ENCODE data around the gene SOX15. TPM values are rescaled to one million over a fixed set of nuclear protein-coding genes. Genes with fewer than 3 reads are reported as not detected.

Gene SOX15
- total and polyA plus RNA-seq, 7 experiments from 2014 or later, result 0.44 to 1.6 (median 0.56) TPM; not detected in 2

GRCh38 chr17:7548585-7549400 lies 41.1 kb downstream of the SOX15 start, which contains the start of gene TNFSF12:
Gene TNFSF12 (plus strand): TSS chr17:7549058. CDS start chr17:7549154, 96 bp downstream.
- no peaks in the 10 kb centered on the region for H3K9me3 ChIP-seq (ENCODE audit: control insufficient read depth in 2 of 3, low read length in 3 of 3)
- peak within 1 kb of the TSS; percentile 90 to 98 (median 94) for H3K27ac Mint-ChIP-seq
- H3K4me3 ChIP-seq (ENCODE audit: low read length), result peak within 1 kb of the TSS; percentile 91
- peak within 1 kb of the TSS; percentile 77 to 99 (median 91) for H3K4me3 Mint-ChIP-seq
- peaks cover 0 to 2% (median 0%) of the 10 kb centered on the region in 5 donors for H3K27me3 Mint-ChIP-seq
- H3K27me3 ChIP-seq (ENCODE audit: control insufficient read depth in 2 of 2, insufficient read depth in 2 of 2, low read length in 2 of 2), result no peaks in the 10 kb centered on the region
- CTCF ChIA-PET, result interaction anchor here (0.5 to 2.6 kb wide), 5 partner anchors 8 to 193 kb away, joined by 3 to 10 read pairs (median 3); partner anchors contain the start of gene TMEM95
- POLR2A ChIA-PET, result interaction anchor here (0.7 to 2.4 kb wide), 16 partner anchors 9 to 908 kb away, joined by 3 to 25 read pairs (median 4); partner anchors contain the start of genes KIAA0753, POLR2A, SAT2 and SENP3
- DNase-seq (peak in 7 of 9 donors; percentile 38 to 69 (median 45)), ATAC-seq (peak; percentile 60)
- H3K4me1 Mint-ChIP-seq, result peaks cover 46 to 60% (median 55%) of the 10 kb centered on the region in 7 donors
- intact Hi-C loops (cut with micrococcal nuclease), result loop anchor here (1.0 to 5.0 kb wide), 5 partner anchors 13 to 113 kb away; partner anchors contain the start of genes POLR2A (in 2 of the 2), SENP3 (in 1 of the 2) and TMEM102 (in 1 of the 2)
- H3K9me3 Mint-ChIP-seq, result peaks cover 0 to 1% (median 0%) of the 10 kb centered on the region in 11 donors
- H3K27ac ChIP-seq (ENCODE audit: low read depth, low read length), result peak within 1 kb of the TSS; percentile 70
- peaks cover 0 to 25% (median 4%) of the 10 kb centered on the region in 5 donors for H3K36me3 Mint-ChIP-seq
- H3K4me1 ChIP-seq (ENCODE audit: control insufficient read depth in 2 of 2, insufficient read depth in 2 of 2, low read length in 2 of 2), result peaks cover 14 to 35% of the 10 kb centered on the region in 2 donors
- no peaks in the 10 kb centered on the region for H3K36me3 ChIP-seq (ENCODE audit: control insufficient read depth in 2 of 3, insufficient read depth in 3 of 3, low read length in 3 of 3)

GRCh38 chr17:7544911-7545310 lies 45.0 kb downstream of the SOX15 start:
- H3K4me3 ChIP-seq (ENCODE audit: low read length), result no peak overlapping the region
- Mint-ChIP-seq H3K27me3 (peaks cover 0 to 10% (median 0%) of the 10 kb centered on the region in 5 donors), H3K9me3 (no peaks in the 10 kb centered on the region), H3K4me1 (peaks cover 11 to 25% (median 20%) of the 10 kb centered on the region in 7 donors), H3K36me3 (peaks cover 0 to 7% (median 0%) of the 10 kb centered on the region in 5 donors), H3K27ac (no peak overlapping the region), H3K4me3 (no peak overlapping the region)
- intact Hi-C loops (cut with micrococcal nuclease), result loop anchor here in 1 of 2 donors (5.0 kb wide), 1 partner anchor 33 kb away; no protein-coding TSS in a partner anchor
- H3K9me3 ChIP-seq (ENCODE audit: control insufficient read depth in 2 of 3, low read length in 3 of 3), result no peaks in the 10 kb centered on the region
- no peaks in the 10 kb centered on the region for H3K27me3 ChIP-seq (ENCODE audit: control insufficient read depth in 2 of 2, insufficient read depth in 2 of 2, low read length in 2 of 2)
- DNase-seq (no peak), ATAC-seq (no peak)
- ChIA-PET CTCF (interaction anchor here (0.7 to 2.3 kb wide), 2 partner anchors 16 to 103 kb away, joined by 3 to 14 read pairs; partner anchors contain the start of gene SENP3), POLR2A (no interaction called here)
- H3K4me1 ChIP-seq (ENCODE audit: control insufficient read depth in 2 of 2, insufficient read depth in 2 of 2, low read length in 2 of 2), result peaks cover 4 to 7% of the 10 kb centered on the region in 2 donors
- no peak overlapping the region for H3K27ac ChIP-seq (ENCODE audit: low read depth, low read length)
- no peaks in the 10 kb centered on the region for H3K36me3 ChIP-seq (ENCODE audit: control insufficient read depth in 2 of 3, insufficient read depth in 3 of 3, low read length in 3 of 3)

- H3K36me3 ChIP-seq (ENCODE audit: control insufficient read depth in 2 of 3, insufficient read depth in 3 of 3, low read length in 3 of 3), result no peaks in the 10 kb centered on the region
- H3K4me1 Mint-ChIP-seq, result peaks cover 0 to 4% (median 0%) of the 10 kb centered on the region in 7 donors
- H3K4me3 Mint-ChIP-seq, result no peak overlapping the region
- H3K36me3 Mint-ChIP-seq, result peaks cover 0 to 2% (median 0%) of the 10 kb centered on the region in 5 donors
- ATAC-seq, result no peak
- peaks cover 0 to 4% (median 0%) of the 10 kb centered on the region in 3 experiments for H3K9me3 ChIP-seq (ENCODE audit: control insufficient read depth in 2 of 3, low read length in 3 of 3)
- H3K27ac Mint-ChIP-seq, result peak overlapping the region in 1 of 9 donors; percentile 66
- POLR2A ChIA-PET, result interaction anchor here (0.6 to 0.7 kb wide), 2 partner anchors 126 to 165 kb away, joined by 3 read pairs; no protein-coding TSS in a partner anchor
- H3K27ac ChIP-seq (ENCODE audit: low read depth, low read length), result no peak overlapping the region
- H3K4me3 ChIP-seq (ENCODE audit: low read length), result no peak overlapping the region
- CTCF ChIA-PET, result interaction anchor here (1.3 kb wide), 1 partner anchor 24 kb away, joined by 3 read pairs; no protein-coding TSS in a partner anchor
- no peak for DNase-seq
- no peaks in the 10 kb centered on the region for H3K4me1 ChIP-seq (ENCODE audit: control insufficient read depth in 2 of 2, insufficient read depth in 2 of 2, low read length in 2 of 2)
- H3K27me3 Mint-ChIP-seq, result peaks cover 0 to 10% (median 0%) of the 10 kb centered on the region in 5 donors
- intact Hi-C loops (cut with micrococcal nuclease), result no loop called here
- H3K9me3 Mint-ChIP-seq, result peaks cover 0 to 10% (median 0%) of the 10 kb centered on the region in 11 donors
- H3K27me3 ChIP-seq (ENCODE audit: control insufficient read depth in 2 of 2, insufficient read depth in 2 of 2, low read length in 2 of 2), result no peaks in the 10 kb centered on the region
Measured at GRCh38 chr17:7541074-7541621, 48.7 kb downstream of the SOX15 start.

- ATAC-seq, result no peak
- no peaks in the 10 kb centered on the region for H3K4me1 ChIP-seq (ENCODE audit: control insufficient read depth in 2 of 2, insufficient read depth in 2 of 2, low read length in 2 of 2)
- H3K27me3 ChIP-seq (ENCODE audit: control insufficient read depth in 2 of 2, insufficient read depth in 2 of 2, low read length in 2 of 2), result no peaks in the 10 kb centered on the region
- no peak overlapping the region for H3K4me3 ChIP-seq (ENCODE audit: low read length)
- no peaks in the 10 kb centered on the region for H3K36me3 ChIP-seq (ENCODE audit: control insufficient read depth in 2 of 3, insufficient read depth in 3 of 3, low read length in 3 of 3)
- Mint-ChIP-seq H3K4me1 (peaks cover 0 to 4% (median 0%) of the 10 kb centered on the region in 7 donors), H3K36me3 (peaks cover 0 to 2% (median 0%) of the 10 kb centered on the region in 5 donors), H3K27ac (no peak overlapping the region), H3K27me3 (peaks cover 0 to 11% (median 0%) of the 10 kb centered on the region in 5 donors), H3K4me3 (no peak overlapping the region), H3K9me3 (peaks cover 0 to 10% (median 0%) of the 10 kb centered on the region in 11 donors)
- no peak for DNase-seq
- intact Hi-C loops (cut with micrococcal nuclease), result no loop called here
- POLR2A ChIA-PET, result interaction anchor here (1.2 kb wide), 1 partner anchor 11 kb away, joined by 4 read pairs; no protein-coding TSS in a partner anchor
- CTCF ChIA-PET, result interaction anchor here (0.6 kb wide), 1 partner anchor 76 kb away, joined by 6 read pairs; no protein-coding TSS in a partner anchor
- no peak overlapping the region for H3K27ac ChIP-seq (ENCODE audit: low read depth, low read length)
- peaks cover 0 to 4% (median 0%) of the 10 kb centered on the region in 3 experiments for H3K9me3 ChIP-seq (ENCODE audit: control insufficient read depth in 2 of 3, low read length in 3 of 3)
Measured at GRCh38 chr17:7538891-7539545, 50.9 kb downstream of the SOX15 start.

Other genes with a start within 250 kb of the SOX15 start
- 10 to 100 TPM in 1 of 5 experiments, 1 to 10 TPM in 4; 2.7 to 13.7 (median 4.0) TPM for gene KCTD11, start 237.9 kb downstream of the SOX15 start, total RNA-seq
- gene KCTD11, start 237.9 kb downstream of the SOX15 start, polyA plus RNA-seq, result 1 to 10 TPM in 1 of 2 donors, under 1 TPM in 1; 0.83 to 1.1 TPM
- gene TMEM95, start 234.9 kb downstream of the SOX15 start, total RNA-seq, result not detected
- gene TMEM95, start 234.9 kb downstream of the SOX15 start, polyA plus RNA-seq, result not detected
- 10 to 100 TPM in 4 of 5 experiments, 1 to 10 TPM in 1; 1.5 to 23.4 (median 13.9) TPM for gene TNK1, start 209.0 kb downstream of the SOX15 start, total RNA-seq
- 1 to 10 TPM; 5.8 to 7.4 TPM for gene TNK1, start 209.0 kb downstream of the SOX15 start, polyA plus RNA-seq
- gene PLSCR3, start 195.6 kb downstream of the SOX15 start, total RNA-seq, result 100 to 1,000 TPM in 1 of 5 experiments, 10 to 100 TPM in 4; 74.8 to 142 (median 85.0) TPM
- gene PLSCR3, start 195.6 kb downstream of the SOX15 start, polyA plus RNA-seq, result 100 to 1,000 TPM; 162 to 212 TPM
- gene TMEM256, start 186.0 kb downstream of the SOX15 start, total RNA-seq, result 10 to 100 TPM; 31.5 to 58.5 (median 48.2) TPM
- 10 to 100 TPM; 45.2 to 64.9 TPM for gene TMEM256, start 186.0 kb downstream of the SOX15 start, polyA plus RNA-seq
- gene NLGN2, start 182.2 kb downstream of the SOX15 start, total RNA-seq, result 10 to 100 TPM in 3 of 5 experiments, 1 to 10 TPM in 2; 1.6 to 17.8 (median 11.9) TPM
- under 1 TPM; 0.20 to 0.28 TPM for gene NLGN2, start 182.2 kb downstream of the SOX15 start, polyA plus RNA-seq
- not detected for gene SPEM1, start 169.8 kb downstream of the SOX15 start, total RNA-seq
- not detected for gene SPEM1, start 169.8 kb downstream of the SOX15 start, polyA plus RNA-seq
- not detected for gene SPEM2, start 164.5 kb downstream of the SOX15 start, total RNA-seq
- gene SPEM2, start 164.5 kb downstream of the SOX15 start, polyA plus RNA-seq, result not detected
- gene SPEM3, start 161.2 kb downstream of the SOX15 start, total RNA-seq, result not detected
- gene SPEM3, start 161.2 kb downstream of the SOX15 start, polyA plus RNA-seq, result not detected
- 10 to 100 TPM in 3 of 5 experiments, 1 to 10 TPM in 2; 8.2 to 19.1 (median 16.5) TPM for gene TMEM102, start 154.7 kb downstream of the SOX15 start, total RNA-seq
- gene TMEM102, start 154.7 kb downstream of the SOX15 start, polyA plus RNA-seq, result 10 to 100 TPM in 1 of 2 donors, 1 to 10 TPM in 1; 8.5 to 26.1 TPM
- gene FGF11, start 150.6 kb downstream of the SOX15 start, total RNA-seq, result 10 to 100 TPM in 1 of 5 experiments, 1 to 10 TPM in 4; 2.8 to 39.7 (median 3.4) TPM
- gene FGF11, start 150.6 kb downstream of the SOX15 start, polyA plus RNA-seq, result under 1 TPM in 1 of 2 donors, not detected in 1; 0.09 TPM
- gene CHRNB1, start 145.0 kb downstream of the SOX15 start, total RNA-seq, result 10 to 100 TPM in 1 of 5 experiments, 1 to 10 TPM in 4; 6.0 to 14.6 (median 7.2) TPM
- 10 to 100 TPM; 14.9 to 24.8 TPM for gene CHRNB1, start 145.0 kb downstream of the SOX15 start, polyA plus RNA-seq
- gene ZBTB4, start 110.5 kb downstream of the SOX15 start, total RNA-seq, result 10 to 100 TPM; 30.3 to 89.2 (median 64.1) TPM
- 10 to 100 TPM; 15.3 to 25.5 TPM for gene ZBTB4, start 110.5 kb downstream of the SOX15 start, polyA plus RNA-seq
- gene SLC35G6, start 108.6 kb downstream of the SOX15 start, total RNA-seq, result under 1 TPM in 1 of 5 experiments, not detected in 4; 0.16 TPM
- not detected for gene SLC35G6, start 108.6 kb downstream of the SOX15 start, polyA plus RNA-seq
- gene POLR2A, start 105.7 kb downstream of the SOX15 start, total RNA-seq, result 100 to 1,000 TPM; 165 to 501 (median 225) TPM
- gene POLR2A, start 105.7 kb downstream of the SOX15 start, polyA plus RNA-seq, result 10 to 100 TPM; 43.6 to 82.4 TPM
- gene TNFSF12, start 41.0 kb downstream of the SOX15 start, total RNA-seq, result 10 to 100 TPM; 27.3 to 82.4 (median 36.9) TPM
- gene TNFSF12, start 41.0 kb downstream of the SOX15 start, polyA plus RNA-seq, result 10 to 100 TPM; 25.4 to 36.1 TPM
- 10 to 100 TPM in 1 of 5 experiments, 1 to 10 TPM in 4; 2.0 to 45.6 (median 4.4) TPM for gene TNFSF13, start 31.3 kb downstream of the SOX15 start, total RNA-seq
- gene TNFSF13, start 31.3 kb downstream of the SOX15 start, polyA plus RNA-seq, result 1 to 10 TPM; 1.1 to 1.5 TPM
- gene SENP3, start 28.2 kb downstream of the SOX15 start, total RNA-seq, result 10 to 100 TPM; 35.0 to 43.8 (median 40.8) TPM
- gene SENP3, start 28.2 kb downstream of the SOX15 start, polyA plus RNA-seq, result 10 to 100 TPM; 13.2 to 20.6 TPM
- gene CD68, start 10.5 kb downstream of the SOX15 start, total RNA-seq, result 100 to 1,000 TPM in 1 of 5 experiments, 10 to 100 TPM in 2, 1 to 10 TPM in 2; 6.8 to 176 (median 18.8) TPM
- under 1 TPM; 0.12 to 0.21 TPM for gene CD68, start 10.5 kb downstream of the SOX15 start, polyA plus RNA-seq
- 10 to 100 TPM; 25.4 to 79.8 (median 31.4) TPM for gene MPDU1, start 6.2 kb downstream of the SOX15 start, total RNA-seq
- 10 to 100 TPM; 39.1 to 52.3 TPM for gene MPDU1, start 6.2 kb downstream of the SOX15 start, polyA plus RNA-seq
- gene FXR2, start 24.8 kb upstream of the SOX15 start, total RNA-seq, result 10 to 100 TPM; 24.6 to 46.9 (median 34.0) TPM
- gene FXR2, start 24.8 kb upstream of the SOX15 start, polyA plus RNA-seq, result 10 to 100 TPM in 1 of 2 donors, 1 to 10 TPM in 1; 5.5 to 21.6 TPM
- gene SAT2, start 37.7 kb upstream of the SOX15 start, total RNA-seq, result 10 to 100 TPM; 26.5 to 95.0 (median 77.2) TPM
- 10 to 100 TPM; 42.0 to 47.2 TPM for gene SAT2, start 37.7 kb upstream of the SOX15 start, polyA plus RNA-seq
- gene SHBG, start 40.0 kb upstream of the SOX15 start, total RNA-seq, result not detected
- not detected for gene SHBG, start 40.0 kb upstream of the SOX15 start, polyA plus RNA-seq
- gene ATP1B2, start 60.8 kb upstream of the SOX15 start, total RNA-seq, result 1 to 10 TPM in 1 of 5 experiments, under 1 TPM in 4; 0.12 to 1.1 (median 0.29) TPM
- not detected for gene ATP1B2, start 60.8 kb upstream of the SOX15 start, polyA plus RNA-seq
- 100 to 1,000 TPM in 3 of 5 experiments, 10 to 100 TPM in 2; 57.9 to 226 (median 104) TPM for gene TP53, start 97.4 kb upstream of the SOX15 start, total RNA-seq
- gene TP53, start 97.4 kb upstream of the SOX15 start, polyA plus RNA-seq, result 10 to 100 TPM; 30.9 to 32.5 TPM
- 10 to 100 TPM in 2 of 5 experiments, 1 to 10 TPM in 3; 6.7 to 21.1 (median 9.6) TPM for gene WRAP53, start 98.4 kb upstream of the SOX15 start, total RNA-seq
- gene WRAP53, start 98.4 kb upstream of the SOX15 start, polyA plus RNA-seq, result 10 to 100 TPM in 1 of 2 donors, 1 to 10 TPM in 1; 9.6 to 18.9 TPM
- not detected for gene EFNB3, start 115.1 kb upstream of the SOX15 start, total RNA-seq
- not detected for gene EFNB3, start 115.1 kb upstream of the SOX15 start, polyA plus RNA-seq
- under 1 TPM in 1 of 5 experiments, not detected in 4; 0.03 TPM for gene DNAH2, start 127.7 kb upstream of the SOX15 start, total RNA-seq
- not detected for gene DNAH2, start 127.7 kb upstream of the SOX15 start, polyA plus RNA-seq
- 100 to 1,000 TPM in 4 of 5 experiments, 10 to 100 TPM in 1; 32.2 to 179 (median 120) TPM for gene KDM6B, start 244.1 kb upstream of the SOX15 start, total RNA-seq
- 1 to 10 TPM in 1 of 2 donors, under 1 TPM in 1; 0.95 to 1.5 TPM for gene KDM6B, start 244.1 kb upstream of the SOX15 start, polyA plus RNA-seq

All from naive thymus-derived CD4-positive, alpha-beta T cell (primary cell).